ENCODE measurements around the gene PTPN14. TPM values are rescaled to one million over a fixed set of nuclear protein-coding genes. Genes with fewer than 3 reads are reported as not detected.

PTPN14 gene
- polyA plus RNA-seq, 1 donor from 2014 or later: 0.07 TPM

DNA sequence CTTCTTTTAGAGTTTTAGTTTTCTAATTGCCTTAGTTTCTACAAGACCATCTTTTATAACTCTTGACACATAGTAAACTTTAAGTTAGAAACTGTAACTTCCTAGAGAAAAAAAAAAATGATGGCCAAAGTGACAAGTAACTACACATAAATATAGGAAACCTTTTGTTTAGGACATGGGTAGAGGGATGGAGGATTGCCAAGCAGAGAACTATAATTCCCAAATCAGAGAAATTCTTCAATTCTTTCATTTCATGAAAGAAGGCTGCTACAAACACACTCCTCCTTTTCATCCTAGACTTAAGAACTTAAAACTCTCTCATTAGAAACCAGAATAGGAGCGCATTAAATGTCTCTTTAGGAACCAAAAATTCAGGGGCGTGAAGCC is 125.0 kb downstream of the PTPN14 start:
- Histone ChIP-seq H3K9me3 (ENCODE audit: low read length) (no peaks in the 10 kb centered on the region), H2AFZ (ENCODE audit: low read depth, low read length) (no peak overlapping the region), H3K9ac (ENCODE audit: low read length) (no peak overlapping the region), H3K79me2 (replicated peaks; ENCODE audit: insufficient read depth, low read length) (no peaks in the 10 kb centered on the region), H3K27me3 (ENCODE audit: insufficient read depth, low read depth, low read length) (no peaks in the 10 kb centered on the region), H3K27ac (ENCODE audit: low read length) (no peak overlapping the region), H3K4me3 (ENCODE audit: low read length) (no peak overlapping the region), H3K9me2 (ENCODE audit: insufficient read depth, low read length) (no peaks in the 10 kb centered on the region), H3F3A (ENCODE audit: insufficient read depth, low read length, poor library complexity, severe bottlenecking) (no peaks in the 10 kb centered on the region), H3K4me2 (ENCODE audit: low read length) (no peak overlapping the region), H4K20me1 (ENCODE audit: insufficient read depth) (no peaks in the 10 kb centered on the region), H3K36me3 (ENCODE audit: insufficient read depth, low read length) (no peaks in the 10 kb centered on the region)
- TF ChIP-seq EP300 (conservative IDR thresholded peaks at IDR 0.05; ENCODE audit: poor library complexity, severe bottlenecking) (no peak), EZH2 (IDR thresholded peaks at IDR 0.05; ENCODE audit: borderline replicate concordance, insufficient read depth, low read length, poor library complexity, severe bottlenecking) (no peak), TAF1 (IDR thresholded peaks at IDR 0.05; ENCODE audit: low read depth) (no peak)
- TF ChIP-seq, protein P1, sequence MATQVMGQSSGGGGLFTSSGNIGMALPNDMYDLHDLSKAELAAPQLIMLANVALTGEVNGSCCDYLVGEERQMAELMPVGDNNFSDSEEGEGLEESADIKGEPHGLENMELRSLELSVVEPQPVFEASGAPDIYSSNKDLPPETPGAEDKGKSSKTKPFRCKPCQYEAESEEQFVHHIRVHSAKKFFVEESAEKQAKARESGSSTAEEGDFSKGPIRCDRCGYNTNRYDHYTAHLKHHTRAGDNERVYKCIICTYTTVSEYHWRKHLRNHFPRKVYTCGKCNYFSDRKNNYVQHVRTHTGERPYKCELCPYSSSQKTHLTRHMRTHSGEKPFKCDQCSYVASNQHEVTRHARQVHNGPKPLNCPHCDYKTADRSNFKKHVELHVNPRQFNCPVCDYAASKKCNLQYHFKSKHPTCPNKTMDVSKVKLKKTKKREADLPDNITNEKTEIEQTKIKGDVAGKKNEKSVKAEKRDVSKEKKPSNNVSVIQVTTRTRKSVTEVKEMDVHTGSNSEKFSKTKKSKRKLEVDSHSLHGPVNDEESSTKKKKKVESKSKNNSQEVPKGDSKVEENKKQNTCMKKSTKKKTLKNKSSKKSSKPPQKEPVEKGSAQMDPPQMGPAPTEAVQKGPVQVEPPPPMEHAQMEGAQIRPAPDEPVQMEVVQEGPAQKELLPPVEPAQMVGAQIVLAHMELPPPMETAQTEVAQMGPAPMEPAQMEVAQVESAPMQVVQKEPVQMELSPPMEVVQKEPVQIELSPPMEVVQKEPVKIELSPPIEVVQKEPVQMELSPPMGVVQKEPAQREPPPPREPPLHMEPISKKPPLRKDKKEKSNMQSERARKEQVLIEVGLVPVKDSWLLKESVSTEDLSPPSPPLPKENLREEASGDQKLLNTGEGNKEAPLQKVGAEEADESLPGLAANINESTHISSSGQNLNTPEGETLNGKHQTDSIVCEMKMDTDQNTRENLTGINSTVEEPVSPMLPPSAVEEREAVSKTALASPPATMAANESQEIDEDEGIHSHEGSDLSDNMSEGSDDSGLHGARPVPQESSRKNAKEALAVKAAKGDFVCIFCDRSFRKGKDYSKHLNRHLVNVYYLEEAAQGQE (IDR thresholded peaks at IDR 0.05; ENCODE audit: borderline replicate concordance): no peak
- TF ChIP-seq, protein P2, sequence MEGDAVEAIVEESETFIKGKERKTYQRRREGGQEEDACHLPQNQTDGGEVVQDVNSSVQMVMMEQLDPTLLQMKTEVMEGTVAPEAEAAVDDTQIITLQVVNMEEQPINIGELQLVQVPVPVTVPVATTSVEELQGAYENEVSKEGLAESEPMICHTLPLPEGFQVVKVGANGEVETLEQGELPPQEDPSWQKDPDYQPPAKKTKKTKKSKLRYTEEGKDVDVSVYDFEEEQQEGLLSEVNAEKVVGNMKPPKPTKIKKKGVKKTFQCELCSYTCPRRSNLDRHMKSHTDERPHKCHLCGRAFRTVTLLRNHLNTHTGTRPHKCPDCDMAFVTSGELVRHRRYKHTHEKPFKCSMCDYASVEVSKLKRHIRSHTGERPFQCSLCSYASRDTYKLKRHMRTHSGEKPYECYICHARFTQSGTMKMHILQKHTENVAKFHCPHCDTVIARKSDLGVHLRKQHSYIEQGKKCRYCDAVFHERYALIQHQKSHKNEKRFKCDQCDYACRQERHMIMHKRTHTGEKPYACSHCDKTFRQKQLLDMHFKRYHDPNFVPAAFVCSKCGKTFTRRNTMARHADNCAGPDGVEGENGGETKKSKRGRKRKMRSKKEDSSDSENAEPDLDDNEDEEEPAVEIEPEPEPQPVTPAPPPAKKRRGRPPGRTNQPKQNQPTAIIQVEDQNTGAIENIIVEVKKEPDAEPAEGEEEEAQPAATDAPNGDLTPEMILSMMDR (IDR thresholded peaks at IDR 0.05; ENCODE audit: poor library complexity, severe bottlenecking): no peak

DNA sequence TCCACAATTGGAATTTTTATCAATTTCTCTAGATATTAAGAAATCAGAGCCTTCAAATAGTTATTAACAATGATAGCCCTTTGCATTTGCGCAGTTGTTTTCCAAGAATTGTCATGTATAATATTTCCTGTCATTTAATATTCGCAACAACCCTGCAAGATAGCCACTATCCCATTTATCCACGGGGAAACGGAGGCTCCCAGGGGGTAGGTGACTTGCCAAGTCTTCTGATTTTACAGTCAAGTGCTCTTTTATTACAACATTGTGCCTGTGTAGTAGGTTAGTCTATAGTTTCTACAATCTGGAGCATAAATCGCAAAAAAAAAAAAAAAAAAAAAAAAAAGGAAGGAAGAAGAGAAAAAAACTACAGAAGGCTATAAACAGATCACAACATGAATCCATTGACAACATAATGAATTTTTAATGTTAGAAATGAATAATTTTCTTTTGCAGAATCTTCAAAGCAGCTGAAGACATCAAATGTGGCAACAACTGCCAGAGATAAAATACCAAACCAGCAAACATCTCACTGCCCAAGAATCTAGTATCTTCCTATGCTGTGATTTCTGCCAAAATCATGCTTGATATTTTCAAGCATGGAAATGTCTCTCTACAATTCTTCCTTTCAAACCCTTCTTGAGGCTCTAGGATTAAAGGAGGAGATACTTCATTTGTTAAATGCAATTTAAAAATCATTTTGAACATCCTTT is 125.5 kb downstream of the PTPN14 start:
- H3K4me2 ChIP-seq (ENCODE audit: low read length): no peak overlapping the region

More for the DNA sequence above, 125.5 kb downstream of the PTPN14 start:
- H3K36me3 ChIP-seq (ENCODE audit: insufficient read depth, low read length): no peaks in the 10 kb centered on the region
- no peaks in the 10 kb centered on the region for H3K27me3 ChIP-seq (ENCODE audit: insufficient read depth, low read depth, low read length)
- H3F3A ChIP-seq (ENCODE audit: insufficient read depth, low read length, poor library complexity, severe bottlenecking): no peaks in the 10 kb centered on the region
- no peaks in the 10 kb centered on the region for H3K9me3 ChIP-seq (ENCODE audit: low read length)
- H2AFZ ChIP-seq (ENCODE audit: low read depth, low read length): no peak overlapping the region
- no peak overlapping the region for H3K9ac ChIP-seq (ENCODE audit: low read length)
- no peaks in the 10 kb centered on the region for H3K9me2 ChIP-seq (ENCODE audit: insufficient read depth, low read length)
- no peak overlapping the region for H3K4me3 ChIP-seq (ENCODE audit: low read length)
- no peak overlapping the region for H3K27ac ChIP-seq (ENCODE audit: low read length)
- TF ChIP-seq EZH2 (IDR thresholded peaks at IDR 0.05; ENCODE audit: borderline replicate concordance, insufficient read depth, low read length, poor library complexity, severe bottlenecking) (no peak), RAD21 (conservative IDR thresholded peaks at IDR 0.05) (no peak), MXI1 (conservative IDR thresholded peaks at IDR 0.05; ENCODE audit: poor library complexity, severe bottlenecking) (no peak), SMC3 (conservative IDR thresholded peaks at IDR 0.05; ENCODE audit: poor library complexity) (no peak), TAF1 (IDR thresholded peaks at IDR 0.05; ENCODE audit: low read depth) (no peak), EP300 (conservative IDR thresholded peaks at IDR 0.05; ENCODE audit: poor library complexity, severe bottlenecking) (no peak), POLR2AphosphoS5 (IDR thresholded peaks at IDR 0.05) (no peak)
- TF ChIP-seq, protein P1 (IDR thresholded peaks at IDR 0.05; ENCODE audit: borderline replicate concordance): no peak
- TF ChIP-seq, protein P2 (IDR thresholded peaks at IDR 0.05; ENCODE audit: poor library complexity, severe bottlenecking): no peak
- H3K79me2 ChIP-seq (replicated peaks; ENCODE audit: insufficient read depth, low read length): no peaks in the 10 kb centered on the region
- H4K20me1 ChIP-seq (ENCODE audit: insufficient read depth): no peaks in the 10 kb centered on the region

Data from neural cell (in vitro differentiated cells).